Transverse colon (tissue), 4 donors: ENCODE results near the gene MAP9.
A peak's percentile ranks its signal among the peaks of the same experiment; 100 is the strongest.

Source experiments
- POLR2AphosphoS5 ChIP-seq, 3 donors: sonication (generic); formaldehyde crosslinking; IDR thresholded peaks; one replicate each; pipeline ENCODE4 v1.6.1; 2016; ENCODE audit warnings: antibody characterized with exemption in 3 of 3
- TF ChIP-seq, protein P1 (sequence below), 5 experiments: fragments of 200-600 bp in 3 of 5; fragments of 450-650 bp in 2 of 5; sonication (generic) in 3 of 5; IDR thresholded peaks; 1 replicate in 2 of 5; 2 replicates in 3 of 5; pipeline ENCODE4 v1.5.1; 2016 to 2017; ENCODE audit warnings: antibody characterized with exemption in 5 of 5, inconsistent platforms in 3 of 5, mild to moderate bottlenecking in 2 of 5, moderate library complexity in 1 of 5

DNA sequence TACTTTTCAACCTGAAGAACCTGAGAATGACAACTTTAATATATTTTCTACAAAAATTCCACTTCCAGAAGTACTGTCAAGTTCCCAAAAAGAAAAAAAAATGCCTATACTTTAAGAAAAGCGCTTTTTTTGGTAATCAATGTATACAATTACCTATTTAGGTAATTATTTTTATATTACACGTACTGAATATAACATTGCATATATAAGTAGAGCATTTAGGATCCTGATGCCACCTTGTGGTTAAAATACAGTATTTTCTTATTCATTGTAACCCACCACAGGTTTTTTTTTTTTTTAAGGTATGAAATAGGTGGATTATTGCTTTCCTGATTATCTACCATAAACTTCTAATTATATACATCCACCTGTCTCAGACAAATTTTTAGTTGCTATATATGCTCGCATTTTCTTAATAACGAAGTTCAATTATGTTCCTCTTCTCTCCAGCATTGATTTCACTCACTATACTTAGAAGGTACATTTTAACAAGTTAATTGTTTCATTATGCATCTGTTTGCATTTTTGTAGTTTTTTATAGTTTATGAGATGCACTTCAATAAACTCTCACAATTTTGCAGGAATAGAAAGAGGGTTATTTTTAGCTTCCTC lies 5.2 kb downstream of the MAP9 start:
- TF ChIP-seq, protein P1, sequence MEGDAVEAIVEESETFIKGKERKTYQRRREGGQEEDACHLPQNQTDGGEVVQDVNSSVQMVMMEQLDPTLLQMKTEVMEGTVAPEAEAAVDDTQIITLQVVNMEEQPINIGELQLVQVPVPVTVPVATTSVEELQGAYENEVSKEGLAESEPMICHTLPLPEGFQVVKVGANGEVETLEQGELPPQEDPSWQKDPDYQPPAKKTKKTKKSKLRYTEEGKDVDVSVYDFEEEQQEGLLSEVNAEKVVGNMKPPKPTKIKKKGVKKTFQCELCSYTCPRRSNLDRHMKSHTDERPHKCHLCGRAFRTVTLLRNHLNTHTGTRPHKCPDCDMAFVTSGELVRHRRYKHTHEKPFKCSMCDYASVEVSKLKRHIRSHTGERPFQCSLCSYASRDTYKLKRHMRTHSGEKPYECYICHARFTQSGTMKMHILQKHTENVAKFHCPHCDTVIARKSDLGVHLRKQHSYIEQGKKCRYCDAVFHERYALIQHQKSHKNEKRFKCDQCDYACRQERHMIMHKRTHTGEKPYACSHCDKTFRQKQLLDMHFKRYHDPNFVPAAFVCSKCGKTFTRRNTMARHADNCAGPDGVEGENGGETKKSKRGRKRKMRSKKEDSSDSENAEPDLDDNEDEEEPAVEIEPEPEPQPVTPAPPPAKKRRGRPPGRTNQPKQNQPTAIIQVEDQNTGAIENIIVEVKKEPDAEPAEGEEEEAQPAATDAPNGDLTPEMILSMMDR (IDR thresholded peaks at IDR 0.05), result peak in 4 of 5 experiments; percentile 38 to 55 (median 48)
- TF ChIP-seq POLR2AphosphoS5 (IDR thresholded peaks at IDR 0.05), result no peak
